ENCODE measurements around the gene NDUFAF4. TPM values are rescaled to one million over a fixed set of nuclear protein-coding genes. Genes with fewer than 3 reads are reported as not detected.

Gene NDUFAF4
- total RNA-seq, 6 donors from 2014 or later, result 12.3 to 24.5 (median 17.4) TPM

DNA sequence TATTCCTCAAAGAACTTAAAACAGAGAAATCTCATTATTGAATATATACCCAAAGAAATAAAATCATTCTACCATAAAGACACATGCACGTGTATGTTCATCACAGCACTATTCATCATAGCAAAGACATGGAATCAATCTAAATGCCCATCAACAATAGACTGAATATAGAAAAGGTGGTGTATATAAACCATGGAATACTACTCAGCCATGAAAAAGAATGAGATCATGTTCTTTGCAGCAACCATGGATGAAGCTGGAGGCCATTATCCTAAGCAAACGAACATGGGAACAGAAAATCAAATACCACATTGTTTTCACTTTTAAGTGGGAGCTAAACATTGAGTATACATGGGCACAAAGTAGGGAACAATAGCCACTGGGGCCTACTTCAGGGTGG is 48.1 kb downstream of the NDUFAF4 start:
- no peaks in the 10 kb centered on the region for H3K4me1 ChIP-seq
- no peaks in the 10 kb centered on the region for H3K27me3 ChIP-seq
- DNase-seq (no peak), ATAC-seq (ENCODE audit: low FRiP score in 2 of 2) (no peak)
- WGBS, 2 donors, result 74 to 75% methylated on average over 2 of the region's 2 CpGs
- no peaks in the 10 kb centered on the region for H3K36me3 ChIP-seq
- no peak overlapping the region for H3K4me3 ChIP-seq
- TF ChIP-seq POLR2A (IDR thresholded peaks at IDR 0.05) (no peak), POLR2AphosphoS5 (IDR thresholded peaks at IDR 0.05) (no peak), EP300 (IDR thresholded peaks at IDR 0.05) (no peak)
- TF ChIP-seq, protein P1, sequence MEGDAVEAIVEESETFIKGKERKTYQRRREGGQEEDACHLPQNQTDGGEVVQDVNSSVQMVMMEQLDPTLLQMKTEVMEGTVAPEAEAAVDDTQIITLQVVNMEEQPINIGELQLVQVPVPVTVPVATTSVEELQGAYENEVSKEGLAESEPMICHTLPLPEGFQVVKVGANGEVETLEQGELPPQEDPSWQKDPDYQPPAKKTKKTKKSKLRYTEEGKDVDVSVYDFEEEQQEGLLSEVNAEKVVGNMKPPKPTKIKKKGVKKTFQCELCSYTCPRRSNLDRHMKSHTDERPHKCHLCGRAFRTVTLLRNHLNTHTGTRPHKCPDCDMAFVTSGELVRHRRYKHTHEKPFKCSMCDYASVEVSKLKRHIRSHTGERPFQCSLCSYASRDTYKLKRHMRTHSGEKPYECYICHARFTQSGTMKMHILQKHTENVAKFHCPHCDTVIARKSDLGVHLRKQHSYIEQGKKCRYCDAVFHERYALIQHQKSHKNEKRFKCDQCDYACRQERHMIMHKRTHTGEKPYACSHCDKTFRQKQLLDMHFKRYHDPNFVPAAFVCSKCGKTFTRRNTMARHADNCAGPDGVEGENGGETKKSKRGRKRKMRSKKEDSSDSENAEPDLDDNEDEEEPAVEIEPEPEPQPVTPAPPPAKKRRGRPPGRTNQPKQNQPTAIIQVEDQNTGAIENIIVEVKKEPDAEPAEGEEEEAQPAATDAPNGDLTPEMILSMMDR (IDR thresholded peaks at IDR 0.05), result no peak
- no peak overlapping the region for H3K27ac ChIP-seq
- H3K9me3 ChIP-seq, result peaks cover 0 to 4% (median 0%) of the 10 kb centered on the region in 4 donors

DNA sequence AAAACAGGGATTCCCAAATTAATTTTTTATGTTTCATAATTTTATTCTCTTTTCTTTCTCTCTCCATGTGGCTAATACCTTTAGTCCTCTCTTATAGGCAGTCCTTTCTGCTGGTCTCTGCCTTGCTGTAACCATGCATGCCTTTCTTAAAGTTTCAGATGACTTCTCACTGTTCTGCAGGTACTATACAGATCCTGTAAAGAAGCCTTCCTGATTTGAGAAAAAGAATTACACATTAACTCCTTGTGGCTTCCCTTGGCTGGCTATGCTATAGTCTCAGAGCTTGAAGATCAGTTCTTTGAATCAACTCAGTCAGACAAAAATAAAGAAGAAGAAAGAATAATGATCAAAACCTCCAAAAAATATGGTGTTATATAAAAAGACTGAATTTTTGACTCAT is 53.2 kb downstream of the NDUFAF4 start:
- H3K36me3 ChIP-seq, result no peaks in the 10 kb centered on the region
- ATAC-seq (ENCODE audit: low FRiP score in 2 of 2) (no peak), DNase-seq (no peak)
- H3K4me1 ChIP-seq, result no peaks in the 10 kb centered on the region
- TF ChIP-seq EP300 (IDR thresholded peaks at IDR 0.05) (no peak), POLR2AphosphoS5 (IDR thresholded peaks at IDR 0.05) (no peak), POLR2A (IDR thresholded peaks at IDR 0.05) (no peak)
- TF ChIP-seq, protein P1 (IDR thresholded peaks at IDR 0.05), result no peak
- H3K27me3 ChIP-seq, result no peaks in the 10 kb centered on the region
- peaks cover 0 to 4% (median 0%) of the 10 kb centered on the region in 4 donors for H3K9me3 ChIP-seq
- no peak overlapping the region for H3K4me3 ChIP-seq
- H3K27ac ChIP-seq, result no peak overlapping the region

DNA sequence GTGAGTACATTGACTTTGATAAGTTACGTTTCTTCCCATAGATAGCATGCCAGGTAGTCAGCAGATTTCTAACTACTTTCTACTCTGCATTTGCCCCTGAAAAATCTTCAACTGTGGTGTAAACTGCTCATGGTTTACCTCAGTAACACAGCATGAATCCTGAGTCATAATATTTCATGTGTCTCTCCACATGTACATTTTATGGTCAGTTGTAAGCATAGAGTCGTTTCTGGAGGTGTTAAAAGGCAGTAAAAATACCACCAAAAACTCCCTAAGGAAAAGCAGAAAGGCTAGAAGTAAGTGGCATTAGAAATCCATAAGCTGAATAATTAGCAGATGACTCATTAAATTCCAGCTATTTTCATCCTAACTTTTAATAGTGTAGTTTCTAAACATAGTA is 56.3 kb downstream of the NDUFAF4 start:
- Histone ChIP-seq H3K9me3 (peaks cover 0 to 4% (median 0%) of the 10 kb centered on the region in 4 donors), H3K36me3 (no peaks in the 10 kb centered on the region), H3K4me3 (no peak overlapping the region), H3K27me3 (peaks cover 0 to 7% (median 0%) of the 10 kb centered on the region in 4 donors), H3K27ac (no peak overlapping the region), H3K4me1 (peaks cover 4 to 16% (median 9%) of the 10 kb centered on the region in 4 donors)
- no peak for ATAC-seq (ENCODE audit: low FRiP score in 2 of 2)
- 45 to 54% methylated on average over 2 of the region's 2 CpGs for WGBS, 2 donors
- TF ChIP-seq POLR2AphosphoS5 (IDR thresholded peaks at IDR 0.05) (no peak), POLR2A (IDR thresholded peaks at IDR 0.05) (no peak), EP300 (IDR thresholded peaks at IDR 0.05) (no peak)
- TF ChIP-seq, protein P1 (IDR thresholded peaks at IDR 0.05), result no peak
- no peak for DNase-seq

Small RNA genes lying within 50 kb of the gene (small RNA-seq; reads per million reads assigned to genes)
- 0 reads per million in 4 donors for gene RN7SL509P

Other genes starting within 250 kb of the NDUFAF4 start
- under 1 TPM; under 0.01 to 0.69 (median 0.26) TPM for gene GPR63, start 60.4 kb downstream of the NDUFAF4 start, total RNA-seq
- gene KLHL32, start 26.8 kb upstream of the NDUFAF4 start, total RNA-seq, result 1 to 10 TPM in 5 of 6 donors, under 1 TPM in 1; 0.72 to 9.5 (median 1.2) TPM